Activated CD8-positive, alpha-beta T cell treated with anti-CD3 and anti-CD28 coated beads, Interleukin-2, amount 10 ng/mL, durations not matched to agents 7 days and 5 days (primary cell): ENCODE results near the gene TGFBRAP1. TPM values are rescaled to one million over a fixed set of nuclear protein-coding genes. Genes with fewer than 3 reads are reported as not detected.
A peak's percentile ranks its signal among the peaks of the same experiment; 100 is the strongest.

Experiments used
- ATAC-seq: fragments of 150-1000 bp; cut with Tn5 transposase; one replicate; pipeline ENCODE4 v1.10.0; 2021; ENCODE audit warnings: moderate library complexity
- CTCF ChIA-PET: fragments of 350-600 bp; sonication (Branson Sonifier 250); formaldehyde crosslinking; loops from one replicate; lab custom pipeline; 2021; ENCODE audit warnings: antibody characterized with exemption; lab: Charles Lee
- POLR2A ChIA-PET: fragments of 350-600 bp; sonication (Branson Sonifier 250); formaldehyde crosslinking; loops from one replicate; lab custom pipeline; 2021; ENCODE audit warnings: antibody characterized with exemption; lab: Charles Lee
- DNase-seq: peaks from one replicate; pipeline ENCODE4 v3.0.0-alpha.2; 2020
- H3K27ac Mint-ChIP-seq: one replicate; pipeline ENCODE4 v1.8.0; 2021; ENCODE audit warnings: mild to moderate bottlenecking, mixed read lengths
- H3K27me3 Mint-ChIP-seq: one replicate; pipeline ENCODE4 v1.8.0; 2021; ENCODE audit warnings: low read depth, mixed read lengths
- H3K36me3 Mint-ChIP-seq: one replicate; pipeline ENCODE4 v1.8.0; 2021; ENCODE audit warnings: low read depth, mixed read lengths
- H3K4me1 Mint-ChIP-seq: one replicate; pipeline ENCODE4 v1.8.0; 2021; ENCODE audit warnings: low read depth, mixed read lengths
- H3K4me3 Mint-ChIP-seq: one replicate; pipeline ENCODE4 v1.8.0; 2021; ENCODE audit warnings: mild to moderate bottlenecking, mixed read lengths
- H3K9me3 Mint-ChIP-seq: one replicate; pipeline ENCODE4 v1.8.0; 2022; ENCODE audit warnings: mixed read lengths; ENCODE audit not compliant: insufficient read depth
- total RNA-seq, 2 experiments: library from RNA; stranded (reverse); gene quantifications; one replicate each; pipeline ENCODE4 v1.2.3, GENCODE V29; 2021

TGFBRAP1 gene
- total RNA-seq, 2 experiments from 2014 or later, result 16.4 to 16.6 TPM

GRCh38 chr2:105291981-105292380 is 37.6 kb downstream of the TGFBRAP1 start:
- Mint-ChIP-seq H3K9me3 (no peaks in the 10 kb centered on the region), H3K4me1 (no peaks in the 10 kb centered on the region), H3K4me3 (no peak overlapping the region), H3K36me3 (peaks cover 25% of the 10 kb centered on the region), H3K27ac (no peak overlapping the region), H3K27me3 (no peaks in the 10 kb centered on the region)
- ATAC-seq (no peak), DNase-seq (no peak)
- ChIA-PET POLR2A (no interaction called here), CTCF (no interaction called here)

- no peaks in the 10 kb centered on the region for H3K27me3 Mint-ChIP-seq
- H3K36me3 Mint-ChIP-seq, result peaks cover 21% of the 10 kb centered on the region
- no peak overlapping the region for H3K27ac Mint-ChIP-seq
- CTCF ChIA-PET, result no interaction called here
- no peaks in the 10 kb centered on the region for H3K4me1 Mint-ChIP-seq
- POLR2A ChIA-PET, result no interaction called here
- ATAC-seq, result no peak
- no peak for DNase-seq
- no peak overlapping the region for H3K4me3 Mint-ChIP-seq
- no peaks in the 10 kb centered on the region for H3K9me3 Mint-ChIP-seq
Observed at GRCh38 chr2:105290981-105291660, 38.4 kb downstream of the TGFBRAP1 start.

DNA sequence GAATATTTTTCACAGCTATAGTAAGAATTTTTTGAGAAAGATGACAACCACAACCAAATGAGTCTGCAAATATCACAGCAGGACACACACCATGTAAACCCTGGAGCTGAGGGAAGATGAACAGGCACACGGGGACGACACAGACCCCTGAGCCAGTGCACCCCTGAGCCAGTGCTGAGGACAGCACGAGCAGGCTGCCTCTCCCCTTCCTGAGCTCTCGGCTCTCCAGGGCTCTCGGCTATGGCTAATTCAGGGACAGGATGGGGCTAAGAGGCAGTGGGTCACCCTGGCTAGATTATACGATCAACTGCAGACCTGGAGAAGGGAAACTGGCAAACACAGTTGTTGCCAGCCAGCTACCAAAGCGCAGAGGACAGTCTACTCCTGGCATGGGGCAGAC is 41.4 kb downstream of the TGFBRAP1 start:
- H3K9me3 Mint-ChIP-seq, result no peaks in the 10 kb centered on the region
- ATAC-seq (no peak), DNase-seq (no peak)
- ChIA-PET POLR2A (no interaction called here), CTCF (interaction anchor here (0.6 to 1.5 kb wide), 20 partner anchors 9 to 79 kb away, joined by 3 to 9 read pairs (median 3); partner anchors contain the start of gene C2orf49)
- H3K27ac Mint-ChIP-seq, result no peak overlapping the region
- peaks cover 13% of the 10 kb centered on the region for H3K36me3 Mint-ChIP-seq
- no peaks in the 10 kb centered on the region for H3K27me3 Mint-ChIP-seq
- no peaks in the 10 kb centered on the region for H3K4me1 Mint-ChIP-seq
- H3K4me3 Mint-ChIP-seq, result no peak overlapping the region

DNA sequence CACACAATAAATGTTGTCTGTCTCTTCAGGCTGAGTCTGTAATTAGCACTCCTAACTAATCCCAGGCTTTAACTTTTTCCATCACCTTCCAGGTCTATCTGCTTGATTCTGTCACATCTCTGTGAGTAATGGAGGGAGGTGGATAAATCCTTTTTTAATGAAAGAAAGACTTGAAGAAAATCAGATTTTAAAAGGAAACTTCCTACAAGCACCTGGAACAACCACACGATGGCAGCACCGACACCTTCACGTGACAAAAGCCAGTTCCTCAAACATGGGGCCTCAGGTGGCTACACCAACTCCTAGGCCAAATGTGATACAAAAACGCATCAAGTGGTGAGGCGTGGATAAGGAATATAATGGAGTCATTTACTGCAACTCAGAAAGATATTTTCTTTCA is 41.8 kb downstream of the TGFBRAP1 start:
- peaks cover 13% of the 10 kb centered on the region for H3K36me3 Mint-ChIP-seq
- H3K27ac Mint-ChIP-seq, result no peak overlapping the region
- H3K9me3 Mint-ChIP-seq, result no peaks in the 10 kb centered on the region
- no peaks in the 10 kb centered on the region for H3K27me3 Mint-ChIP-seq
- H3K4me3 Mint-ChIP-seq, result no peak overlapping the region
- ATAC-seq (no peak), DNase-seq (peak; percentile 59)
- POLR2A ChIA-PET, result no interaction called here
- CTCF ChIA-PET, result interaction anchor here (0.6 to 1.5 kb wide), 20 partner anchors 9 to 79 kb away, joined by 3 to 9 read pairs (median 3); partner anchors contain the start of gene C2orf49
- no peaks in the 10 kb centered on the region for H3K4me1 Mint-ChIP-seq

- Mint-ChIP-seq H3K4me1 (no peaks in the 10 kb centered on the region), H3K36me3 (peaks cover 8% of the 10 kb centered on the region), H3K9me3 (no peaks in the 10 kb centered on the region), H3K27me3 (no peaks in the 10 kb centered on the region), H3K4me3 (no peak overlapping the region), H3K27ac (no peak overlapping the region)
- ChIA-PET CTCF (interaction anchor here (1.4 kb wide), 2 partner anchors 12 to 61 kb away, joined by 3 to 5 read pairs; no protein-coding TSS in a partner anchor), POLR2A (no interaction called here)
- DNase-seq (no peak), ATAC-seq (no peak)
Observed at GRCh38 chr2:105283532-105283931, 46.0 kb downstream of the TGFBRAP1 start.

DNA sequence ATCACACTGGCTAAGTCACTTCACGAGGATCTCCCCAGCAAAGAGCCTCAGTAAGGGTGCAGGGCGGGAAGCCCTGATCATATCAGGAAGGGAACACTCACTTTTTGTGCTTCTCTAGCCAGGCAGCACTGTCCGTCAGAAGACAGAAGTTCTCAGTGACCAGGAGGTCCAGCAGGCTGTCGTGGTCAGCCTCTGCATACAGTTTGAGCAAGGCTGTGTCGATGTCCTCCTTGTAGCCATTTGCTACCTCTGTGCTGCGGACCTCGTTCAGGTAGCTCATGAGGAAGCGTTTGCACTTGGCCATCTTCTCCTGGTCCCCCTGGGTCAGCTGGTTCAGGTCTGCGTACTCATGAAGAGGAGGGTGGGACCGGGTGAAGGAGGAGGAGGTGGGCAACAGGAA is 49.3 kb downstream of the TGFBRAP1 start:
- no peak for ATAC-seq
- H3K27ac Mint-ChIP-seq, result peak overlapping the region; percentile 31
- H3K4me3 Mint-ChIP-seq, result no peak overlapping the region
- no peaks in the 10 kb centered on the region for H3K27me3 Mint-ChIP-seq
- H3K4me1 Mint-ChIP-seq, result no peaks in the 10 kb centered on the region
- DNase-seq, result no peak
- CTCF ChIA-PET, result interaction anchor here (1.6 kb wide), 1 partner anchor 15 kb away, joined by 6 read pairs; no protein-coding TSS in a partner anchor
- peaks cover 22% of the 10 kb centered on the region for H3K36me3 Mint-ChIP-seq
- H3K9me3 Mint-ChIP-seq, result no peaks in the 10 kb centered on the region
- POLR2A ChIA-PET, result no interaction called here

DNA sequence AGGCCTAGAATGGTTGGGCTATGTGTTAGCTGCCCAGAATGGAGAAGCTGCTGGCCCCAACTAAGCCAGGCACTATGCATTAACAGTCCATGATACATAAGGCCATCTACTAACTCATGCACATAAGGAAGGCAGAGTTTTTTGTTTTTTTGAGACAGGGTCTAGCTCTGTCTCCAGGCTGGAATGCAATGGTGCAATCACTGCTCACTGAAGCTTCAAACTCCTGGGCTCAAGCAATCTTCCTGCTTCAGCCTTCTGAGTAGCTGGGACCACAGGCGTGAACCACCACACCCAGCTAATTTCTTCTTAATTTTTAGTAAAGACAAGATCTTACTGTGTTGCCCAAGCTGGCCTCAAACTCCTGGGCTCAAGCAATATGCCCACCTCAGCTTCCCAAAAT is 50.4 kb downstream of the TGFBRAP1 start:
- Mint-ChIP-seq H3K9me3 (no peaks in the 10 kb centered on the region), H3K27ac (no peak overlapping the region), H3K36me3 (peaks cover 29% of the 10 kb centered on the region), H3K4me3 (no peak overlapping the region), H3K4me1 (no peaks in the 10 kb centered on the region), H3K27me3 (no peaks in the 10 kb centered on the region)
- POLR2A ChIA-PET, result no interaction called here
- CTCF ChIA-PET, result interaction anchor here (0.8 to 1.6 kb wide), 2 partner anchors 9 to 16 kb away, joined by 4 to 6 read pairs; no protein-coding TSS in a partner anchor
- ATAC-seq, result no peak
- no peak for DNase-seq

- Mint-ChIP-seq H3K4me3 (no peak overlapping the region), H3K36me3 (peaks cover 29% of the 10 kb centered on the region), H3K27ac (no peak overlapping the region), H3K9me3 (no peaks in the 10 kb centered on the region), H3K4me1 (no peaks in the 10 kb centered on the region), H3K27me3 (no peaks in the 10 kb centered on the region)
- DNase-seq (no peak), ATAC-seq (no peak)
- ChIA-PET CTCF (interaction anchor here (0.8 to 1.6 kb wide), 2 partner anchors 9 to 16 kb away, joined by 4 to 6 read pairs; no protein-coding TSS in a partner anchor), POLR2A (no interaction called here)
Observed at GRCh38 chr2:105278654-105279053, 50.9 kb downstream of the TGFBRAP1 start.

DNA sequence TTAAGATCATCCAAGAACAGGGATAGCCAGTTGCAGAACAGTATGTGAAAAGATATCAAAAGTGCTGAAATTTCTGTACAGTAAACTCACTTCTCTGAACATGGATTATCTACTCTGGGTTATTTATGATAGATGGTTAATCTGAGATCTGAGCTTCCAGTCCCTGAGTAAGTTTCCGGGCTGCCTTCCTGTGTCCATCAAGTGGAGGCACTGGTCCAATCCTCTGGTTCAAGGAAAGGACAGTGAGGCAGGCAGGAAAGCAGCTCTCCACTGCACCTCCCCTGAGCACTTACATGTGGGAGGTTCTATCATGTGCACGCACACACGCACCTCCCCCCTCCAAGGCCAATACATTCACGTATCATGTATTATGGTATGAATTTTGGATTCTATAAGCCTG is 55.5 kb downstream of the TGFBRAP1 start:
- ATAC-seq (no peak), DNase-seq (no peak)
- Mint-ChIP-seq H3K4me1 (no peaks in the 10 kb centered on the region), H3K27me3 (no peaks in the 10 kb centered on the region), H3K27ac (no peak overlapping the region), H3K36me3 (peaks cover 41% of the 10 kb centered on the region), H3K4me3 (no peak overlapping the region), H3K9me3 (no peaks in the 10 kb centered on the region)
- ChIA-PET CTCF (no interaction called here), POLR2A (no interaction called here)

GRCh38 chr2:105272176-105272575 is 57.4 kb downstream of the TGFBRAP1 start:
- H3K36me3 Mint-ChIP-seq, result peaks cover 44% of the 10 kb centered on the region
- DNase-seq (no peak), ATAC-seq (no peak)
- no peaks in the 10 kb centered on the region for H3K4me1 Mint-ChIP-seq
- POLR2A ChIA-PET, result no interaction called here
- no peak overlapping the region for H3K4me3 Mint-ChIP-seq
- no peaks in the 10 kb centered on the region for H3K9me3 Mint-ChIP-seq
- H3K27me3 Mint-ChIP-seq, result no peaks in the 10 kb centered on the region
- no peak overlapping the region for H3K27ac Mint-ChIP-seq
- CTCF ChIA-PET, result no interaction called here

- DNase-seq, result no peak
- no peak for ATAC-seq
- ChIA-PET POLR2A (no interaction called here), CTCF (interaction anchor here (1.2 kb wide), 1 partner anchor 16 kb away, joined by 3 read pairs; no protein-coding TSS in a partner anchor)
- Mint-ChIP-seq H3K27me3 (no peaks in the 10 kb centered on the region), H3K4me3 (no peak overlapping the region), H3K36me3 (peaks cover 40% of the 10 kb centered on the region), H3K4me1 (no peaks in the 10 kb centered on the region), H3K27ac (no peak overlapping the region), H3K9me3 (no peaks in the 10 kb centered on the region)
Observed at GRCh38 chr2:105271393-105272045, 58.0 kb downstream of the TGFBRAP1 start.

- no peak overlapping the region for H3K27ac Mint-ChIP-seq
- ChIA-PET POLR2A (no interaction called here), CTCF (no interaction called here)
- ATAC-seq (no peak), DNase-seq (no peak)
- H3K27me3 Mint-ChIP-seq, result no peaks in the 10 kb centered on the region
- no peaks in the 10 kb centered on the region for H3K4me1 Mint-ChIP-seq
- H3K9me3 Mint-ChIP-seq, result no peaks in the 10 kb centered on the region
- peaks cover 40% of the 10 kb centered on the region for H3K36me3 Mint-ChIP-seq
- H3K4me3 Mint-ChIP-seq, result no peak overlapping the region
Observed at GRCh38 chr2:105269426-105269825, 60.1 kb downstream of the TGFBRAP1 start.
